ENCODE measurements around the gene FGF1.

- TF ChIP-seq CTCF (IDR thresholded peaks at IDR 0.05; ENCODE audit: low read length) (no peak), EZH2 (IDR thresholded peaks at IDR 0.05; ENCODE audit: borderline replicate concordance, low read length) (no peak)
Measured at GRCh38 chr5:142669477-142669876, 16.4 kb downstream of the FGF1 start.
